ENCODE data around the gene SH2D4B. TPM values are rescaled to one million over a fixed set of nuclear protein-coding genes. Genes with fewer than 3 reads are reported as not detected.
A peak's percentile ranks its signal among the peaks of the same experiment; 100 is the strongest.

The SH2D4B gene
- total RNA-seq, 4 donors from 2014 or later = 0.13 TPM; not detected in 3

- peaks cover 0 to 24% (median 6%) of the 10 kb centered on the region in 3 donors for H3K4me1 ChIP-seq
Measured at GRCh38 chr10:80661526-80661925, 123.8 kb downstream of the SH2D4B start.

DNA sequence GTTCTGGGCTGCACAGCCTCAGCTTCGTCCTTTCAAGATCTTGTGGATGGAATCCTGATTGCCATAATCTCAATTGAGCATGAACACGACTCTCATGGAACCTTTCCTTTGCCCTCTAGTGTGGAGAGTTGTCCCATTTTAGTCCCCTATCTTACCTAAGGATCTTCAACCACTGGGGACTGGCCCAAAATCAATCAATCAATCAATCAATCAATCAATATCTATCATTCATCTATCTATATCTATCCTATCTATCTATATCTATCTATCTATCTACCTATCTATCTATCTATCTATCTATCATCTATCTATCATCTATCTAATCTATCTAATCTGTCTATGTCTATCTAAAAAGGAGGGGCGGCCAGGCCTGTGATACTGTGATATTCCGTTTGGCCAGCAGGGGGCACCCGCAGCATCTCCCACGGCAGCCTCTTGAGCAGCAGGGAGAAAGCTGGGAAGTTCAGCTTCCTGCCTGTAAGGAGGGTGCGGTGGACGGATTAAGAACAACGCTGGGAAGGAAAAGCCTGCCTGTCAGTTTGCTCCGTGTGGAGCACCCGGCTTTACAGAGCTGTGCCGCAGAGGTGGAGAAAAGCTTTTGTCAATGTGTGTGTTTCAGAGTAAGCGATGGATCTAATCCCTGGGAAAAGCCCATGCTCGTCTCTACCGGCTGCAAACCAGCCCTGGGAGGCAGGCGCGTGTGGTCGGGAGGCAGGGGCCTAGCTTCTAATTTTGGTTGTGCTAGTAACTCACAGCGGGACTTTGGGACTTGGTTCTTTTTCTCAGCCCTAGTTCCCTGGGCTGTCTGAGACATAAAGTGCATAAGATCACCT, 124.9 kb downstream of the SH2D4B start:
- H3K27me3 ChIP-seq = no peaks in the 10 kb centered on the region
- DNase-seq = peak; percentile 19
- H3K27ac ChIP-seq = peak overlapping the region in 3 of 4 donors; percentile 59 to 66 (median 60)
- WGBS, 2 donors = 9% methylated on average over 18 of the region's 19 CpGs
- TF ChIP-seq POLR2A (IDR thresholded peaks at IDR 0.05) (no peak), CTCF (IDR thresholded peaks at IDR 0.05) (peak; percentile 51 to 91 (median 87))
- H3K4me1 ChIP-seq = peaks cover 0 to 24% (median 6%) of the 10 kb centered on the region in 3 donors
- no peaks in the 10 kb centered on the region for H3K9me3 ChIP-seq
- no peaks in the 10 kb centered on the region for H3K36me3 ChIP-seq
- H3K4me3 ChIP-seq = peak overlapping the region in 3 of 4 donors; percentile 25 to 55 (median 26)
- intact Hi-C loops (cut with DNase I) = no loop called here

More at GRCh38 chr10:80661526-80661925, 123.8 kb downstream of the SH2D4B start:
- WGBS, 2 donors = 76 to 89% methylated on average over 3 of the region's 3 CpGs
- DNase-seq = no peak
- Histone ChIP-seq H3K4me3 (no peak overlapping the region), H3K27ac (no peak overlapping the region), H3K9me3 (peaks cover 0 to 8% (median 0%) of the 10 kb centered on the region in 3 donors), H3K36me3 (no peaks in the 10 kb centered on the region), H3K27me3 (no peaks in the 10 kb centered on the region)
- intact Hi-C loops (cut with DNase I) = no loop called here
- TF ChIP-seq CTCF (IDR thresholded peaks at IDR 0.05) (no peak), POLR2A (IDR thresholded peaks at IDR 0.05) (no peak)

- peaks cover 0 to 24% (median 6%) of the 10 kb centered on the region in 3 donors for H3K4me1 ChIP-seq
- TF ChIP-seq CTCF (IDR thresholded peaks at IDR 0.05) = peak; percentile 38 to 85 (median 81)
- no peak for TF ChIP-seq POLR2A (IDR thresholded peaks at IDR 0.05)
- no peak overlapping the region for H3K27ac ChIP-seq
- 16 to 17% methylated on average over 8 to 10 of the region's 10 CpGs for WGBS, 2 donors
- H3K9me3 ChIP-seq = no peaks in the 10 kb centered on the region
- DNase-seq = no peak
- intact Hi-C loops (cut with DNase I) = no loop called here
- H3K36me3 ChIP-seq = no peaks in the 10 kb centered on the region
- H3K27me3 ChIP-seq = no peaks in the 10 kb centered on the region
- H3K4me3 ChIP-seq = no peak overlapping the region
Measured at GRCh38 chr10:80664071-80664680, 126.5 kb downstream of the SH2D4B start.

- intact Hi-C loops (cut with DNase I) = no loop called here
- Histone ChIP-seq H3K27ac (no peak overlapping the region), H3K27me3 (no peaks in the 10 kb centered on the region), H3K36me3 (no peaks in the 10 kb centered on the region), H3K4me3 (no peak overlapping the region), H3K4me1 (peaks cover 0 to 6% (median 0%) of the 10 kb centered on the region in 3 donors), H3K9me3 (no peaks in the 10 kb centered on the region)
- WGBS, 2 donors = 82 to 86% methylated on average over 1 to 2 of the region's 2 CpGs
- DNase-seq = no peak
- no peak for TF ChIP-seq POLR2A (IDR thresholded peaks at IDR 0.05)
- no peak for TF ChIP-seq CTCF (IDR thresholded peaks at IDR 0.05)
Measured at GRCh38 chr10:80669485-80669884, 131.8 kb downstream of the SH2D4B start.

DNA sequence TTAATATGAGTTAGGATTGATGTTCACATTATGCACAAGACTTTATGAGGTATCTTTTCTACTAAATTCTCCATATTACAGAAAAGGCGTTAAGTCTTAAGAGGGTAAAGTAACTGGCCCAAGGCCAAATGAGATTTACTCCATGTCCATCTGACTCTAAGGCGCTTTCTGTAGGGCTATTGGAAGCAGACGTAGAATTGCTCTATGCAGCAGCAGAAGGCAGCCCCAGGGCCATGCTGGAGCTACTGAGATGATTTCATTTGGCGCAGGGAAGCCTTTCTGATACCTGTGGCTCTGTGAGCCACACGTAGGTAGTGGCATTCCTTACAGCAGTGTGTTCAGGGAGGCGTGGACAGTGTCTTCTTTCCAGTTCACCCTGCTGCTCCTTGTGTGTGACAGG, 133.1 kb downstream of the SH2D4B start:
- Histone ChIP-seq H3K27ac (no peak overlapping the region), H3K27me3 (no peaks in the 10 kb centered on the region), H3K4me3 (no peak overlapping the region), H3K9me3 (no peaks in the 10 kb centered on the region), H3K4me1 (no peaks in the 10 kb centered on the region), H3K36me3 (no peaks in the 10 kb centered on the region)
- DNase-seq = no peak
- intact Hi-C loops (cut with DNase I) = no loop called here
- TF ChIP-seq POLR2A (IDR thresholded peaks at IDR 0.05) (no peak), CTCF (IDR thresholded peaks at IDR 0.05) (no peak)
- 80 to 83% methylated on average over 6 of the region's 6 CpGs for WGBS, 2 donors

All from esophagus squamous epithelium (tissue), 5 donors.